K562 (cell line): ENCODE data around the gene RPL22.

Experiments
- BDP1 ChIP-seq: IDR thresholded peaks from 3 replicates; pipeline ENCODE4 v1.6.1; 2011; ENCODE audit not compliant: insufficient read length, insufficient read depth
- CBFB ChIP-seq: sonication (generic); formaldehyde crosslinking; IDR thresholded peaks from 2 replicates; pipeline ENCODE4 v1.4.0; 2020; ENCODE audit warnings: mild to moderate bottlenecking, missing genetic modification reagents
- GTF3C2 ChIP-seq: IDR thresholded peaks from 3 replicates; pipeline ENCODE4 v1.6.1; 2011; ENCODE audit warnings: borderline replicate concordance, mild to moderate bottlenecking, moderate library complexity; ENCODE audit not compliant: insufficient read length; ENCODE audit errors: extremely low read depth
- JUNB ChIP-seq: fragments of 450-650 bp; formaldehyde crosslinking; conservative IDR thresholded peaks from 2 replicates; pipeline ENCODE4 v1.4.0; 2020; ENCODE audit warnings: mild to moderate bottlenecking
- KAT2B ChIP-seq: IDR thresholded peaks from one replicate; pipeline ENCODE4 v1.6.1; 2012; ENCODE audit warnings: low read depth, mild to moderate bottlenecking, control low read depth, inconsistent platforms, low read length, moderate library complexity
- NCOA2 ChIP-seq, 2 experiments: fragments of 450-650 bp; IDR thresholded peaks; 2 replicates each; pipeline ENCODE4 v1.6.1; 2018; ENCODE audit warnings: mild to moderate bottlenecking in 2 of 2, moderate library complexity in 1 of 2; ENCODE audit not compliant: partially characterized antibody in 2 of 2
- SP1 ChIP-seq: sonication (generic); formaldehyde crosslinking; IDR thresholded peaks from 2 replicates; pipeline ENCODE4 v1.8.1; 2022; ENCODE audit warnings: mild to moderate bottlenecking, missing genetic modification reagents
- ZKSCAN1 ChIP-seq: fragments of 150-350 bp; IDR thresholded peaks from 2 replicates; pipeline ENCODE4 v1.6.1; 2016; ENCODE audit warnings: low read depth, low read length
- ZNF121 ChIP-seq: sonication (generic); formaldehyde crosslinking; conservative IDR thresholded peaks from 2 replicates; pipeline ENCODE4 v1.8.0; 2022; ENCODE audit warnings: missing genetic modification reagents
- TF ChIP-seq, protein P1 (sequence below): fragments of 450-650 bp; conservative IDR thresholded peaks from 2 replicates; pipeline ENCODE4 v1.6.1; 2016; ENCODE audit warnings: missing genetic modification characterization, low read depth, mild to moderate bottlenecking, missing compliant biosample characterization, moderate library complexity
- TF ChIP-seq, protein P2 (sequence below): fragments of 450-650 bp; formaldehyde crosslinking; IDR thresholded peaks from 2 replicates; pipeline ENCODE4 v1.4.0; 2022; ENCODE audit warnings: mild to moderate bottlenecking, moderate library complexity

DNA sequence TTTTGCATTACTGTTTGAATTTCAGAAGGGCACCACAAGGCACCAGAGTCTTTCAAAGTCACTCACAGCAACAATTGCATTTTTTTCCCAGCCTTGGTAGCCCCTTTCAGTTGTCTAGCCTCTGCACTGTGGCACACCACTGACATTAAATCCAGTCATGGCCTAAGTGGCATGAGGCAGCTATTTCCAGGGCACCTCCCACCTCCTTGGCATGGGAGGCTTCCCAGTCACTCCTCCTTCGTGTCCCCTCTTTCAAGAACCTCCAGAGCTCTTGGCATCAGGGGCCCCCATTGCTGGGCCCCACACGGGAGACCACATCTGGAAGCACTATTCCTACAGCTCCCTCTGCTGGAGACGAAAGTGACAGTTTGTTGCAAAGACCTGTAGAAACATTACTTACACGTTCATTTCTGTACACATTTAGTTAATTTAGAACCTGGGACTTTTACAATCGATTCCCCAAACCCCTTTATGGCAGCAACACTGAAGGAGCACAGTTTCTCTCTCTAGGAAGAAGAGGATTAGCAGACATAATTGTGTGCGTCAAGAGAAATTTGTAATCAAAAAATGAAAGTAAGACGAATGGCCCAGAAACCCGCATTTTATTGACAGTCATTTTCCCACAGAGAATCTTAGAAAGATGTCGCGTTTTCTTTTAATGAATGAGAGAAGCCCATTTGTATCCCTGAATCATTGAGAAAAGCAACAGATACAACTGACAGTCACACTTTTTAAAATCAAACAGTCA, 13.6 kb downstream of the RPL22 start:
- TF ChIP-seq JUNB (CRISPR knock-in tag) = no peak
- no peak for TF ChIP-seq ZKSCAN1
- TF ChIP-seq KAT2B = no peak
- no peak for TF ChIP-seq NCOA2 (IDR thresholded peaks at IDR 0.05; ENCODE audit: partially characterized antibody in 2 of 2)
- TF ChIP-seq SP1 (CRISPR knock-in tag) = no peak
- no peak for TF ChIP-seq ZNF121
- TF ChIP-seq, protein P1, sequence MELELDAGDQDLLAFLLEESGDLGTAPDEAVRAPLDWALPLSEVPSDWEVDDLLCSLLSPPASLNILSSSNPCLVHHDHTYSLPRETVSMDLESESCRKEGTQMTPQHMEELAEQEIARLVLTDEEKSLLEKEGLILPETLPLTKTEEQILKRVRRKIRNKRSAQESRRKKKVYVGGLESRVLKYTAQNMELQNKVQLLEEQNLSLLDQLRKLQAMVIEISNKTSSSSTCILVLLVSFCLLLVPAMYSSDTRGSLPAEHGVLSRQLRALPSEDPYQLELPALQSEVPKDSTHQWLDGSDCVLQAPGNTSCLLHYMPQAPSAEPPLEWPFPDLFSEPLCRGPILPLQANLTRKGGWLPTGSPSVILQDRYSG = no peak
- TF ChIP-seq BDP1 = no peak
- no peak for TF ChIP-seq CBFB
- TF ChIP-seq, protein P2, sequence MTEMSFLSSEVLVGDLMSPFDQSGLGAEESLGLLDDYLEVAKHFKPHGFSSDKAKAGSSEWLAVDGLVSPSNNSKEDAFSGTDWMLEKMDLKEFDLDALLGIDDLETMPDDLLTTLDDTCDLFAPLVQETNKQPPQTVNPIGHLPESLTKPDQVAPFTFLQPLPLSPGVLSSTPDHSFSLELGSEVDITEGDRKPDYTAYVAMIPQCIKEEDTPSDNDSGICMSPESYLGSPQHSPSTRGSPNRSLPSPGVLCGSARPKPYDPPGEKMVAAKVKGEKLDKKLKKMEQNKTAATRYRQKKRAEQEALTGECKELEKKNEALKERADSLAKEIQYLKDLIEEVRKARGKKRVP (CRISPR knock-in tag) = no peak
- no peak for TF ChIP-seq GTF3C2
